Osteoblast (primary cell): ENCODE results near the gene ZNF217. TPM values are rescaled to one million over a fixed set of nuclear protein-coding genes. Genes with fewer than 3 reads are reported as not detected.

Experiments
- DNase-seq: peaks from one replicate; pipeline ENCODE4 v3.0.0; 2011; ENCODE audit warnings: low spot score, mixed read lengths; ENCODE audit not compliant: insufficient read length; ENCODE audit errors: missing footprints
- H2AFZ ChIP-seq: 2 replicates; pipeline ENCODE4 v1.6.0; 2011; ENCODE audit warnings: mild to moderate bottlenecking, low read length
- H3K27ac ChIP-seq: 2 replicates; pipeline ENCODE4 v1.5.1; 2011; ENCODE audit warnings: mild to moderate bottlenecking, low read depth, low read length, moderate library complexity
- H3K27me3 ChIP-seq: 2 replicates; pipeline ENCODE4 v1.6.0; 2012; ENCODE audit warnings: mild to moderate bottlenecking, control low read depth, inconsistent platforms, low read length, moderate library complexity; ENCODE audit not compliant: insufficient read depth
- H3K36me3 ChIP-seq: 2 replicates; pipeline ENCODE4 v1.5.1; 2011; ENCODE audit warnings: mild to moderate bottlenecking, low read length, control low read depth, moderate library complexity; ENCODE audit not compliant: insufficient read depth
- H3K4me1 ChIP-seq: 2 replicates; pipeline ENCODE4 v1.5.1; 2011; ENCODE audit warnings: mild to moderate bottlenecking, low read length, control low read depth, moderate library complexity; ENCODE audit not compliant: insufficient read depth
- H3K4me2 ChIP-seq: 2 replicates; pipeline ENCODE4 v1.6.0; 2011; ENCODE audit warnings: mild to moderate bottlenecking, low read length; ENCODE audit not compliant: insufficient read depth
- H3K4me3 ChIP-seq: fragments of 200-600 bp; sonication (generic); 3 replicates; pipeline ENCODE4 v1.5.1; 2012; ENCODE audit warnings: mild to moderate bottlenecking, low read length, inconsistent platforms; ENCODE audit not compliant: insufficient read depth
- H3K79me2 ChIP-seq: 2 replicates; pipeline ENCODE4 v1.6.0; 2012; ENCODE audit warnings: mild to moderate bottlenecking, low read length, control low read depth, inconsistent platforms; ENCODE audit not compliant: insufficient read depth
- H3K9me3 ChIP-seq: 2 replicates; pipeline ENCODE4 v1.5.1; 2011; ENCODE audit warnings: low read depth, low read length, control low read depth
- H4K20me1 ChIP-seq: 2 replicates; pipeline ENCODE4 v1.6.0; 2012; ENCODE audit warnings: mild to moderate bottlenecking, low read length, control low read depth; ENCODE audit not compliant: insufficient read depth
- CTCF ChIP-seq: IDR thresholded peaks from 2 replicates; pipeline ENCODE4 v1.5.1; 2011; ENCODE audit warnings: mild to moderate bottlenecking, low read depth, low read length, moderate library complexity; ENCODE audit errors: extremely low read depth
- total RNA-seq: library from RNA; depleted of rRNA; stranded (reverse); fragments of >200 nt; gene quantifications from 2 replicates; pipeline ENCODE4 v1.2.3, GENCODE V29; 2012

Gene ZNF217
- total RNA-seq, 1 donor: 26.4 TPM

GRCh38 chr20:53609491-53610445 lies 16.1 kb upstream of the ZNF217 start:
- peak overlapping the region; percentile 70 for H3K27ac ChIP-seq
- no peak for DNase-seq
- H3K4me3 ChIP-seq: peak overlapping the region; percentile 4
- H3K79me2 ChIP-seq: no peaks in the 10 kb centered on the region
- peak overlapping the region; percentile 38 for H3K4me2 ChIP-seq
- no peaks in the 10 kb centered on the region for H3K27me3 ChIP-seq
- peak overlapping the region; percentile 81 for H2AFZ ChIP-seq
- H4K20me1 ChIP-seq: no peaks in the 10 kb centered on the region
- TF ChIP-seq CTCF: no peak
- H3K4me1 ChIP-seq: peaks cover 30% of the 10 kb centered on the region
- no peaks in the 10 kb centered on the region for H3K36me3 ChIP-seq
- no peaks in the 10 kb centered on the region for H3K9me3 ChIP-seq

GRCh38 chr20:53608456-53609452 lies 15.1 kb upstream of the ZNF217 start:
- no peak for DNase-seq
- H3K36me3 ChIP-seq: no peaks in the 10 kb centered on the region
- H2AFZ ChIP-seq: peak overlapping the region; percentile 81
- no peaks in the 10 kb centered on the region for H3K9me3 ChIP-seq
- H4K20me1 ChIP-seq: no peaks in the 10 kb centered on the region
- no peak for TF ChIP-seq CTCF
- H3K4me2 ChIP-seq: peak overlapping the region; percentile 38
- H3K27ac ChIP-seq: peak overlapping the region; percentile 70
- H3K4me1 ChIP-seq: peaks cover 30% of the 10 kb centered on the region
- H3K4me3 ChIP-seq: no peak overlapping the region
- no peaks in the 10 kb centered on the region for H3K79me2 ChIP-seq
- H3K27me3 ChIP-seq: no peaks in the 10 kb centered on the region

GRCh38 chr20:53608071-53608455 lies 14.4 kb upstream of the ZNF217 start:
- Histone ChIP-seq H3K4me2 (no peak overlapping the region), H3K9me3 (no peaks in the 10 kb centered on the region), H3K36me3 (no peaks in the 10 kb centered on the region), H3K79me2 (no peaks in the 10 kb centered on the region), H3K27me3 (no peaks in the 10 kb centered on the region), H3K4me3 (no peak overlapping the region), H3K4me1 (peaks cover 30% of the 10 kb centered on the region), H2AFZ (no peak overlapping the region), H4K20me1 (no peaks in the 10 kb centered on the region), H3K27ac (no peak overlapping the region)
- TF ChIP-seq CTCF: no peak
- no peak for DNase-seq
